ENCODE measurements around the gene MME. TPM values are rescaled to one million over a fixed set of nuclear protein-coding genes. Genes with fewer than 3 reads are reported as not detected.

Gene MME
- total and polyA plus RNA-seq, 2 of the 8 experiments (the other 6 are each of a cell fraction or from before 2014, with no cell fraction given), result 5.0 to 39.6 TPM

GRCh38 chr3:155075200-155075599, 4.9 kb upstream of the MME start:
- no peak for DNase-seq (ENCODE audit: low read depth in 1 of 2, low spot score in 2 of 2)

More at GRCh38 chr3:155075200-155075599, 4.9 kb upstream of the MME start:
- Histone ChIP-seq H3K9me3 (ENCODE audit: insufficient read depth in 2 of 2, low read depth in 1 of 2, low read length in 1 of 2) (0 out of 4 replicates have a peak, but pooled peaks cover 0 to 3% of the 10 kb centered on the region in 2 experiments), H3K4me2 (ENCODE audit: insufficient read depth in 1 of 2, low read depth in 2 of 2, low read length in 2 of 2) (no peak overlapping the region), H2BK12ac (ENCODE audit: low read depth, low read length) (no peak overlapping the region), H3K14ac (ENCODE audit: insufficient read length) (no peak overlapping the region), H2AK5ac (ENCODE audit: low read depth, low read length) (no peak overlapping the region), H3K4me3 (ENCODE audit: extremely low read depth in 1 of 4, insufficient read depth in 2 of 4, low read depth in 3 of 4, low read length in 4 of 4) (no peak overlapping the region), H2BK5ac (ENCODE audit: low read depth, low read length) (no peak overlapping the region), H3K9ac (replicated peaks in 1 of 4; ENCODE audit: extremely low read depth in 1 of 4, low read depth in 3 of 4, low read length in 3 of 4) (no peak overlapping the region), H3K56ac (replicated peaks; ENCODE audit: insufficient read length, low read depth, low read length) (no peak overlapping the region), H3K23ac (ENCODE audit: insufficient read length) (no peak overlapping the region), H3K79me2 (ENCODE audit: control insufficient read depth in 1 of 2, insufficient read depth in 2 of 2, low read length in 2 of 2) (no peaks in the 10 kb centered on the region), H3K18ac (ENCODE audit: extremely low read depth, low read length) (no peak overlapping the region), H3K27ac (ENCODE audit: low read depth, low read length) (no peak overlapping the region), H2BK120ac (replicated peaks; ENCODE audit: low read depth, low read length) (no peak overlapping the region), H2AFZ (ENCODE audit: low read length) (no peak overlapping the region), H4K5ac (ENCODE audit: insufficient read length, low read depth, low read length) (no peak overlapping the region), H4K91ac (replicated peaks; ENCODE audit: insufficient read length, low read length) (no peak overlapping the region), H2BK20ac (ENCODE audit: low read length) (no peak overlapping the region), H2BK15ac (ENCODE audit: low read length) (no peak overlapping the region), H3K79me1 (ENCODE audit: low read depth, low read length) (no peaks in the 10 kb centered on the region), H4K8ac (ENCODE audit: extremely low read depth, insufficient read depth, low read length) (no peak overlapping the region), H3K23me2 (ENCODE audit: low read depth, low read length) (peaks cover 6% of the 10 kb centered on the region; the same call in 1 of the 2 replicates), H3K4me1 (replicated peaks in 1 of 4; ENCODE audit: control insufficient read depth in 3 of 4, insufficient read depth in 4 of 4, low read length in 3 of 4) (peaks cover 0 to 4% (median 2%) of the 10 kb centered on the region in 4 experiments; a peak in 3 of 7 replicates), H3K36me3 (ENCODE audit: control insufficient read depth in 2 of 4, insufficient read depth in 4 of 4, low read length in 3 of 4) (no peaks in the 10 kb centered on the region), H3K27me3 (replicated peaks in 1 of 4; ENCODE audit: control insufficient read depth in 3 of 4, extremely low read depth in 1 of 4, insufficient read depth in 3 of 4, low read length in 3 of 4) (peaks cover 0 to 11% (median under 1%) of the 10 kb centered on the region in 4 experiments; a peak in 2 of 7 replicates), H3K4ac (replicated peaks; ENCODE audit: insufficient read length, low read depth, low read length) (no peak overlapping the region), H4K20me1 (replicated peaks in 1 of 2; ENCODE audit: control insufficient read depth in 1 of 2, insufficient read depth in 2 of 2, low read length in 2 of 2) (no peaks in the 10 kb centered on the region)
- FAIRE-seq, result no peak
- no peak for TF ChIP-seq KDM4A (IDR thresholded peaks at IDR 0.05; ENCODE audit: low read depth, low read length, severe bottlenecking)
- no peak for TF ChIP-seq RFX5 (IDR thresholded peaks at IDR 0.05; ENCODE audit: borderline replicate concordance, low read depth, low read length)
- no peak for TF ChIP-seq USF2 (IDR thresholded peaks at IDR 0.05; ENCODE audit: low read length)
- TF ChIP-seq EZH2 (IDR thresholded peaks at IDR 0.05; ENCODE audit: low read depth, low read length, severe bottlenecking), result no peak
- POLR2A ChIA-PET (ENCODE audit: partially characterized antibody), result no interaction called here
- CTCF ChIA-PET (ENCODE audit: partially characterized antibody), result no interaction called here

Measured in H1 (cell line).